HepG2 (cell line): ENCODE results near the gene SMG7.

ENCODE experiments used
- EZH2 ChIP-seq: conservative IDR thresholded peaks from 2 replicates; pipeline ENCODE4 v1.6.1; 2012; ENCODE audit warnings: mild to moderate bottlenecking, low read depth, low read length, moderate library complexity
- GABPA ChIP-seq, 2 experiments: IDR thresholded peaks; 2 replicates each; pipeline ENCODE4 v1.6.1; 2011 to 2016; ENCODE audit warnings: low read depth in 2 of 2, low read length in 1 of 2, missing biosample characterization in 1 of 2, missing genetic modification characterization in 1 of 2
- GTF2F1 ChIP-seq: fragments of 150-350 bp; IDR thresholded peaks from 2 replicates; pipeline ENCODE4 v1.6.1; 2014; ENCODE audit warnings: low read length
- HOXA5 ChIP-seq: sonication (generic); formaldehyde crosslinking; IDR thresholded peaks from 2 replicates; pipeline ENCODE4 v1.4.0; 2020; ENCODE audit warnings: missing genetic modification reagents
- IRF9 ChIP-seq: sonication (generic); formaldehyde crosslinking; IDR thresholded peaks from 2 replicates; pipeline ENCODE4 v1.8.0; 2022; ENCODE audit warnings: missing genetic modification reagents, mild to moderate bottlenecking, borderline replicate concordance
- KDM1A ChIP-seq: IDR thresholded peaks from 2 replicates; pipeline ENCODE4 v1.6.1; 2016; ENCODE audit warnings: missing compliant biosample characterization
- MTA1 ChIP-seq: sonication (generic); formaldehyde crosslinking; IDR thresholded peaks from 2 replicates; pipeline ENCODE4 v1.4.0; 2020; ENCODE audit warnings: missing genetic modification reagents, mild to moderate bottlenecking, borderline replicate concordance
- NFATC3 ChIP-seq: sonication (generic); formaldehyde crosslinking; IDR thresholded peaks from 2 replicates; pipeline ENCODE4 v1.5.1; 2020; ENCODE audit warnings: mild to moderate bottlenecking, missing genetic modification reagents
- PCBP2 ChIP-seq: fragments of 200-400 bp; formaldehyde crosslinking; optimal IDR thresholded peaks from 2 replicates; pipeline ENCODE3; 2018; ENCODE audit warnings: low read length, low read depth; ENCODE audit not compliant: poor library complexity, severe bottlenecking
- SNAI1 ChIP-seq: sonication (generic); formaldehyde crosslinking; IDR thresholded peaks from 2 replicates; pipeline ENCODE4 v1.5.0; 2020; ENCODE audit warnings: mild to moderate bottlenecking, missing genetic modification reagents, borderline replicate concordance
- ZNF549 ChIP-seq: sonication (generic); formaldehyde crosslinking; IDR thresholded peaks from 2 replicates; pipeline ENCODE4 v1.5.0; 2020; ENCODE audit warnings: missing genetic modification reagents
- TF ChIP-seq, protein P1 (sequence below): sonication (generic); formaldehyde crosslinking; IDR thresholded peaks from 2 replicates; pipeline ENCODE4 v1.4.0; 2020; ENCODE audit warnings: low read depth, missing genetic modification reagents

- TF ChIP-seq NFATC3 (CRISPR knock-in tag) (no peak), IRF9 (no peak), PCBP2 (no peak), SNAI1 (no peak), EZH2 (no peak), KDM1A (no peak), MTA1 (CRISPR knock-in tag) (no peak), GTF2F1 (no peak), GABPA (IDR thresholded peaks at IDR 0.05; ENCODE audit: low read depth, low read length) (no peak), GABPA (CRISPR knock-in tag; IDR thresholded peaks at IDR 0.05; ENCODE audit: low read depth) (no peak), HOXA5 (CRISPR knock-in tag) (no peak), ZNF549 (CRISPR knock-in tag) (no peak)
- TF ChIP-seq, protein P1, sequence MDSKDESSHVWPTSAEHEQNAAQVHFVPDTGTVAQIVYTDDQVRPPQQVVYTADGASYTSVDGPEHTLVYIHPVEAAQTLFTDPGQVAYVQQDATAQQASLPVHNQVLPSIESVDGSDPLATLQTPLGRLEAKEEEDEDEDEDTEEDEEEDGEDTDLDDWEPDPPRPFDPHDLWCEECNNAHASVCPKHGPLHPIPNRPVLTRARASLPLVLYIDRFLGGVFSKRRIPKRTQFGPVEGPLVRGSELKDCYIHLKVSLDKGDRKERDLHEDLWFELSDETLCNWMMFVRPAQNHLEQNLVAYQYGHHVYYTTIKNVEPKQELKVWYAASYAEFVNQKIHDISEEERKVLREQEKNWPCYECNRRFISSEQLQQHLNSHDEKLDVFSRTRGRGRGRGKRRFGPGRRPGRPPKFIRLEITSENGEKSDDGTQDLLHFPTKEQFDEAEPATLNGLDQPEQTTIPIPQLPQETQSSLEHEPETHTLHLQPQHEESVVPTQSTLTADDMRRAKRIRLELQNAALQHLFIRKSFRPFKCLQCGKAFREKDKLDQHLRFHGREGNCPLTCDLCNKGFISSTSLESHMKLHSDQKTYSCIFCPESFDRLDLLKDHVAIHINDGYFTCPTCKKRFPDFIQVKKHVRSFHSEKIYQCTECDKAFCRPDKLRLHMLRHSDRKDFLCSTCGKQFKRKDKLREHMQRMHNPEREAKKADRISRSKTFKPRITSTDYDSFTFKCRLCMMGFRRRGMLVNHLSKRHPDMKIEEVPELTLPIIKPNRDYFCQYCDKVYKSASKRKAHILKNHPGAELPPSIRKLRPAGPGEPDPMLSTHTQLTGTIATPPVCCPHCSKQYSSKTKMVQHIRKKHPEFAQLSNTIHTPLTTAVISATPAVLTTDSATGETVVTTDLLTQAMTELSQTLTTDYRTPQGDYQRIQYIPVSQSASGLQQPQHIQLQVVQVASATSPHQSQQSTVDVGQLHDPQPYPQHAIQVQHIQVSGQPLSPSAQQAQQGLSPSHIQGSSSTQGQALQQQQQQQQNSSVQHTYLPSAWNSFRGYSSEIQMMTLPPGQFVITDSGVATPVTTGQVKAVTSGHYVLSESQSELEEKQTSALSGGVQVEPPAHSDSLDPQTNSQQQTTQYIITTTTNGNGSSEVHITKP (CRISPR knock-in tag) = no peak
Observed at GRCh38 chr1:183483224-183483623, 10.9 kb downstream of the SMG7 start.
